ENCODE measurements around the gene POLD4.

DNA sequence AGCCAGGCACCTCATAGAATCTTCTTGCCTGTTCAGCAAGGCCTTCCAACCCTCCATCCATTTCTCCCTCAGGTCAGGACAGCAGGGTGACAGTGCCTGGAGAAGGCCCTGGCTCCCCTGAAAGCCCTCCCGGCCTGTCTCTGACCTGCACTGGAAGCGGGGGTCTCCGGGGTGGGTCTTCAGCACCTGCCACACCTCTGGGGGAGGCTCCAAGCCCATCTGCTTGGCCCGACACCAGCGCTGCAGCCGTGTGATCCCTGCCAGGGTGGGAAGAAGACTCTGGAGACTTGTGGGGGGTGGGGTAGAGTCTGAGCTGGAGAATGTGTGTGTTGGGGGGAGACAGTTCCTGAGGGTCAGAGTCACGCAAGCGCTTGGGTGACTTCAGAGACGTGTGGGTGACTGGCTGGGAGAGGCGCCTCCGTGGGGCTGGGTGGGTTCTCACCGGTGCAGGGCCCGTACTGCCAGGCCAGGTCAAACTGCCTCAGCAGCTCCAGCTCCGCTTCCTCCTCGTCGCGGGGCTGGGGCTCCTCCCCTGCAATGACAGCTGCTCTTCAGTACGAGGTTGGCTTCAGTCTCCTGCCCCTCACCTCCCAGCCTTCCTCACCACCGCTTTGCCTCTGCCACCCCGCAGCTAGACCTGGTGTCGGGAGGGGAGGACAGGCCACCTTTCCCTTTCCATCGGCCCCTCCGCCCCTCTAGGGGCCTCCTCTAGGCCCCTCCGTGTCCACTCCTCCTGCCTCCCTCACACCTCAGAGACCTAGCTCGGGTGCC, 615 bp downstream of the POLD4 start:
- no peak for TF ChIP-seq SP1 (IDR thresholded peaks at IDR 0.05)
- no peak for TF ChIP-seq FOXM1 (IDR thresholded peaks at IDR 0.05; ENCODE audit: borderline replicate concordance)
- no peak for TF ChIP-seq FOXK2 (IDR thresholded peaks at IDR 0.05)
- no peak for TF ChIP-seq BHLHE40 (IDR thresholded peaks at IDR 0.05; ENCODE audit: borderline replicate concordance)
- no peak for TF ChIP-seq HDGF (IDR thresholded peaks at IDR 0.05; ENCODE audit: borderline replicate concordance)

Data from HEK293T (cell line).